Activated T-cell treated with anti-CD3 and anti-CD28 coated beads for 4 hours (primary cell): ENCODE measurements around the gene SLC16A7.

Source experiments
- DNase-seq: peaks from one replicate; pipeline ENCODE4 v3.0.0-alpha.2; 2020

The SLC16A7 gene

DNA sequence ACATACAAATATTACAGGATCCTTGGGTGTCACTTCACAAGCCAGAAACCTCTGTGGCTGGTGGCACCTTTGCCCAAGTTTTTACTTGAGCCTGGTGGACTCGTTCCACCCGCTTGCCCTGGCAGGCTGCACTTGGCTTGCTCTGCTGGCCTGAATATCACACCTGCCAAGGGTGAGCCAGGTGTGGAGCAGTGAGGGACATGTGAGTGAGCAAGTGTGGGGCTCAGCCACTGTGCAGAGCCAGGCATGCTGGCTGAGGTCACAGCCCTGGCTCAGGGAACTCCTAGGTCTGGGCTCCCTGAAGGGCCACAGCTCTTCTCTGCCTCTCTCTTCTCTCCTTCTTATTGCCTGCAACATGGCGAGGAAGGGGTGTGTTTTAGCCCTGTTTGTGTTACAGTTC is 82.0 kb downstream of the SLC16A7 start:
- no peak for DNase-seq

DNA sequence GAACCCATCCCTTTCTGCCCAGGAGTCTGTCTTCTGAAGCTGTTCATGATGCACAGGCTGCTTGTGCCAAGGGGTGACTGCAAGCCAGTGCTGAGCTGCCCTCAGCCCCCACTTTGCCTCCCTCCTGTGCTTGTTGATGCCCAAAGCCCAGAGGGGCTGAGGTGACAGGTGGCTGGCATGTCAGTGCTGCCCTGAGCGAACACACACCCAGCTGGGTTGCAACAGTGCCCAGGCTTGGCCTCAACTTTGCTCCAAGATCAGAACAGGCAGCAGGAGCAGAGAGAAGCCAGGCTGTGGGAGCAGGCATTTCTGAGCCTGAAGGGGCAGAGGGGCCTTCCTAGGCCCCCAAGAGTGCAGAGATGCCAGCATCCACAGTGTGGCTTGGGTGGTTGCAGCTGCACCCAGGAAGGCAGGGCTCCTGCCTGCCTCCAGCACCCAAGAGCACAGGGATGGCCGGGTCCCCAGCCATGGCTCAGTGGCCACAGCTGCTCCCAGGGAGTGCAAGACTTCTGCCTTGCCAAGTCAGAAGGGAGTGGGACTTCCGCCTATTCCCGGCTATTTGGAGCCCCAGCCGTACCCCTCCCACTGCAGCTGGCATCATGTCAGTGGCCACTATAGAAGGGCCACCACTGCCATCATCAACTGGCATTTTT is 83.1 kb downstream of the SLC16A7 start:
- no peak for DNase-seq

DNA sequence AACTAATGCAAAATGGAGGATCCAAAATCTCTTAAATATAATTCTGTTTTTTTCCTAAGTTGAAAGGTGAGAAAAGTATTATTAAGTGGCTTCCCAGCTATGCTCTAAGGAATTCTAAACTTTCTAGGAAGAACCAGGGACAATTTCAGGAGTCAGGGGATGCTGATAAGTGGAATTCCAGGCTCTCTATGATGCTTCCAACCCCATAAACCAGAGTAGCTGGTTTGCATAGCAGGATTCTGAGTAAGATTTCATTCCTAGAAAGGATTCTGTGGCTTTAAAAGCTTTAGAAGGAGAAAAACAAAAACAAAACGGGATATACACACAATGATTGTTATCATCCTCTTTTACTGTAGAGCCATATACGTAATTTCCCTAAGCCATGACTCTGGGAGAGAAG is 93.9 kb downstream of the SLC16A7 start:
- DNase-seq, result no peak

DNA sequence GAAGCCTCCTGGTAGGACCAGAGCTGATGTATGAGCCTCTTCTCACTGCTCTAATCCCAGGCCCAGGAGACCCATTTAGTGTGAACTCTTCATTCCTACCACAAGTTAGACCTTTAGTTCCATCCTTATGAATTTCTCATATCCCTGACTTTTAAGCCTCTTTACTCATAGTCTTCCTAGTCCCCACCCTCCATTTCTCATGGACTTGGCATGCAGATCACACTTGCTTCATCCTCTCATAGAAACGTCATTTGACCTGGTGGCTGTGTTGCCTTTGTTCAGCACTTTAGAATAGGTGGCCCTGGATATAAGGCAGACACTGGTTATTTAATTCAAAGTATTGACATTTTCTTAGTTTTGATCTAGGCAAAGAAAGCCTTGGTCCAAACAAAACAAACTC is 99.5 kb downstream of the SLC16A7 start:
- no peak for DNase-seq

DNA sequence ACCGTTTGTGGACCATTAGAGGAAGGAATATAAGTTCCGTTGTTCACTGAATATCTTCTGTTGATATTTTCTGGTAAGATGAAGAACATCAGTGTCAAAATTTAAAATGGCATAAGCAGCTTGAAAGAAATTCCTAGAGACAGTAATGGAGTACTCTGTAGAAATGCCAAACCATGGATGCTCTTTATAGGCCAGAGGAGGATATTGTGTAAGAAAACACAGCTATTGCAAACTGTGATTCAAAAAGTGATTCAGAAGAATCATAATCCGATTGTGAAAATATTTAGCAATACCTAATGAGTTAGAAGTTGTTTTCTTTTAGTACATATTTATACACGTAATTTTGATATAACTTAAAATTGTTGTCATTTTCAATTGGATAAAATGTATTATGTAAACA is 102.8 kb downstream of the SLC16A7 start:
- DNase-seq, result no peak

DNA sequence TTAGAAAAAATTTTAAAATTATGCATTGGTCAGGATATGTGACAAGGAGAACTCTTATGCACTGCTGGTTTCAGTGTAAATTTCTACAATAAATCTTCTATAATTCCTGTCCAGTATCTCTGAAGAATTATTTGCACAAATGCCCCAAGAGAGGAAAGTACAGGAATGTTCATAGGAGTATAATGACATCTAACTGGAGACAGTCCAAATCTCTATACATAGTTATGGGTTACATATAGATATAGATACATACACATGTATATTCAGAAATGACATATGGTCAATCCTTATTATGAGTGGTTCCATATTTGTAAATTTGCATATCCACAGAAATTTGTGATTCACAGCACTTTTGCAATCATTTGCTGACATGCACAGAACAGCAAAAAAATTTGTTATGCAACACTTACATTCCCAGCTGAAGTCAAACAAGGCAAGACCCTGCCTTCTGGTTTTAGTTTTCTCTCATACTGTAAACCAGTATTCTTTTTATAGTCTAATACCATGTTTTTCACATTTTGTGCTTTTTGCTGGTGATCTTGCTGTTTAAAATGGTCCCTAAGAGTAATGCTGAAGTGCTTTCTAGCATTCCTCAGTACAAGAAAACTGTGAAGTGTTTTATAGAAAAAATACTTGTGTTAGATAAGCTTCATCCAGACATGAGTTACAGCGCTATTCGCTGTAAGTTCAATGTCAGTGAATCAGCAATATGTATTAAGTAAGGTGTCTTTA is 103.8 kb downstream of the SLC16A7 start:
- DNase-seq, result no peak

DNA sequence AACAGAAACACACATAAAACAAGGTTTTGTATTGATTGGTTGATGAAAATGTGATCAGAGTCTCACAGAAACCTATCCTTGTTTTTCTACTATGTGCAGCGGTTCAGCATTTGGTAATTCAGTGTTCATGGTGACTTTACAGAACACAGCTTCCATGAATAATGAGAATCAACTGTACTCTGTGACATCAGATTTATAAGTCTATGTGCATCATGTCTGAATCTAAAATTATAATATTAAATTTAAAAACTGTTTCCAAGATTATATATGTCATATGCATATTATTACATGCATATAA is 104.3 kb downstream of the SLC16A7 start:
- no peak for DNase-seq

DNA sequence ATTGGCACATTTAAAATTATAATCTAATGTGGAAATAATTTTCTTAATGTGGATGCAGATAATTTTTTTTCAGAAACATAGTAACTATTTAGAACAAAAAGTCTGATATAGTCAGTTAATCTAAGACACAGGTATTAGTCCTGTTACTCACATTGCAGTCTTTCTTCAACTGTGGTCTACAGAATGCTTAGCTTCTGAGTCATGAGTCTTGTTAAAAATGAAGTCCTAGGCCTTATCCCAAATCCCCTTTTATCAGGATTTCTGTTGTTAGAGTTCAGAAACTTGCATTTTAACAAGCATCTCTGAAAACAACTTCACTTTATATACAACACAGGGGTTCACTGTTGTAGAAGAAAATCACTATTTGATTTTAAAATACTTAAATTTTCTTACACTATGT is 112.2 kb downstream of the SLC16A7 start:
- DNase-seq, result no peak

DNA sequence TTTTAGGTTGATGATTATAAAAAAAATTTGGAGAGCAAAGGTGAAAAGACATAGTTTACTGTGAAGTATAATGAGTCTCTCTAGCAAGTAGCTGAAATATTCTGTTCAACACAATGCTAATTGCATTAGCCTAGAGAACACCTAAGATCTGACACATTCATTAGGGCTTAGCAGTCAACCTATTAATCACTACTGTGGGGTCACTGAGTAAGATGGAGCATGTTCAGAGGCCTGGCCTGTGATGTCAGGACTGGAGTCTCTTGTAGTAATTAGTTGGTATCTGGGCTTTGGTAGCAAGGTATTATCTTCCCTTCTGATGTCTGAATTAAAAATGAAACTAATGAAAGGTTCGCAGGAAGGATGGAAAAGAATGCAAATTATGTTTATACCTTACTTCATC is 112.7 kb downstream of the SLC16A7 start:
- DNase-seq, result no peak

DNA sequence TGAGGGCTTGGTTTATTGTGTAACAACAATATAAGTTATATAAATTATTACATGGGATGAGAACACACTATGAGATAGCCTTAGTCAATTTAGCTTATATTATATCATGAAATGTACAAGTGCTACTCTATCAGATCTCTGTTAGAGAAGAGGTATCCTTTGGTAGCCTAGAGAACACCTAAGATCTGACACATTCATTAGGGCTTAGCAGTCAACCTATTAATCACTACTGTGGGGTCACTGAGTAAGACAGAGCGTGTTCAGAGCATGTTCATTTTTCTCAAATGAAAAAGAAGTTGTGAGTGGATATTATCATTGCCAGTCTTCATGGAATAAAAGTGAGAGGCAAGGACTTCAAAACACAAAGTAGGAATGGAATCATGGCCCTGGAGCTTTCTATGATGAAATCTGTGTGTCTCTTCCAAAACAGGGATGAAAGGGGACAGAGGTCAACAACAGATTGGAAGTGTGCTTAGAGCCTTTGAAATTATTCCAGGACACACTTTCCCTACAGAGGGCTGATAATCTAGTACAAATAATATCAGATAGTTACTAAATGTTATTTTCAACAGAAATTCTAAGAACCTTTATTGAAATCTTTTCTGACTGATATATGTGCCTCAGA is 114.3 kb downstream of the SLC16A7 start:
- DNase-seq, result no peak

DNA sequence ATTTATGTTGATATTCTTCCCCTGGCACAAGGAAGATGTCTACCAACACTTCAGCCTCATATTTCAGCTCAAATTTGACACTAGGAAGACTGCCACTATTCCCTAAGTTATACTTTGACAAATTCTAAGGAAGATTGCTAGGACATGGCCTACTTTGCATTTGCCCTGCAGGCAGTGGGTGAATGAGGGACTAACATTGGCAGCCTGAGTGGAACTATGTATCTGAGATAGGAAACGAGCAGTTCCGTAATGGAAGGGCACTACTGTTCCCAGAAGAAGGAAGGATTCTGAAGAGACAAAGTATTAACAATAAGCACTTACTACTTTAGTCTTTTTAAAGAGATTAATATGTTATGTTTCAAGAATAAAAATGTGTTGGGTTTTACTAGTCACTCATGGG is 115.1 kb downstream of the SLC16A7 start:
- no peak for DNase-seq

DNA sequence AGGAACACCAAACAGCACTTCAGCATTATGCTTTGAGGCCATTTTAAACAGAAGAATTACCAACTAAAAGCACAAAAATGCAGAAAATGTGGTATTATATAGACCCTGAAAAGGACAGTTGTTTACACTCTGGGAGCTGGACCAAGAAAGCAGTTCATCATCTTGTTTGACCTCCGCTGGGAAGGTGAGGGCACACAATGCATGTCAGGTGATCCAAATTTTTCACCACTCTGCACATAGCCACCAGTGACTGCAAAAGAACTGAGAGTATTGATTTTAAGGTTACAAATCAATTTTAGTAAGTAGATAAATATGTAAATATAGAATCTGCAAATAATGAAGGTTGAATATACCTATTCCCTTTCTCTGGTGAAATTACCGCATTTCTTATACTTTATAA is 119.6 kb downstream of the SLC16A7 start:
- no peak for DNase-seq

DNA sequence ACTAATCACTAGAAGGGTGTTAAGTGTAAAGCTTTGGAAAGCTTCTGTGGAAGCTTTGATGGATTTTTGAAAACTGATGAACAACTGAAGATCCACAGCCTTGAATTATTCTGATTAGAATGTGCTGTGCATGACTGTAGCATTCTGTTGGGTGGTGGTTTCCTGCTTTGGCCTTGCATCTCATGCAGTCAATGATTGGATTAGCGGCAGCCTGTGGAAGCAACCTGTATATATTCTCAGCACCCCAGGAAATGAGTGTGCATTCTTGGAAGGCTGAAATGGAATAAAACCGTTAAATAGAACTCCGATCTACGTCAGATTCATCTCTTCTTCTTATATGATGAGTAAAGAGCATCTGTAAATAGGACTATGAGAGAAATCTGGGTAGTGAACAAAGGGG is 120.2 kb downstream of the SLC16A7 start:
- no peak for DNase-seq

DNA sequence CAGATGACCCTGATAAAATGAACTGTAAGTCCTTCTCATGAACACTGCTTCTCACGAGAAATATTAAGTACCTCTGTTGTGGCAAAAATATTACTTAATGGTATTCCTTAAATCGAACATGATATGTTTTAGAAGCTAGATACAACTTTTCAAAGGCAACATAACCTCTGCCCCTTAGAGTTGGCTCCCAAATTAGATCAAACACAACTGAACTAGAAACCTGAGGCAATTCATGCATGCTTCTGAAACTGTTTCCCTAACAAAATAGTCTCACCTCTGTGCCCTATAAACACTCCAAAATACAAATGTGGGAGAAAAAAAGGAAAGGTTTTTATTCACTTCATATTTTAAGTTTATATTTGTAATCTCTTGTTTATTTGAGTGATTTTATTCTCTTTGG is 121.6 kb downstream of the SLC16A7 start:
- no peak for DNase-seq

DNA sequence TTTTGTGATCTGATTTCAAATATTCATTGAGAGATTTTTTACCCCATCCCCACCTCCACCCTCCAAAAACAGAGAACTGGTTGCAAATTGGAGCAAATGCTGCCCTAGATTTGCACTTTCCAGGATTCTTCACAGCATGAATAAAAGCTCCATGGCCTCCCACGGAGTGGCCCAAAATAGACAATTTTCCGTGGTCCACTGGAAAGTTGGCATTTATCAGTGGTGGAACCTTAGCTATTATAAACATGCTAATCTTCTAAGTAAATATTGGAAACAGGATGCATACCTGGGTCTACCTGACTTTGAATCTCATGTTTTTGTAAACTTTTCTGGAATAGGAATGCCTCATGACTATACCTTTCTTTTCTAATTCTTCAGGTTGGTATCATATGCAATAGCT is 123.9 kb downstream of the SLC16A7 start:
- DNase-seq, result no peak

DNA sequence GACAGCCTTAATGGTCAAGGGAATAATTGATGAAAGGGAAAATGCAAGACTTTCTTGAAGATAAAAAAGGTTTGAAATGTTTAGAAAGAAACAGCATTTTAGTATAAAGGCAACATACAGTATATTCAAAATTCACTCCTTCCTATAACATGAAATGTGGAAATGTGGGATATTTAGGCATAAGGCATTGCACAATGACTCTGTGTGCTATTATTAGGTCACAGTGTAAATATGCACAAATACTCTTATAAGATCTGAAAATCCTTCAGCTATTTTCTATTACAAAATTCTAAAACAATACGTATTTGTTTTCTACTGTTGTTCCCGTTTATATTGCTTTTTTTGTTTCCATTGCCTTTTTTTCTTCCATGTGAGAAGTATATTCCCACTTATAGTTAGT is 127.7 kb downstream of the SLC16A7 start:
- no peak for DNase-seq

DNA sequence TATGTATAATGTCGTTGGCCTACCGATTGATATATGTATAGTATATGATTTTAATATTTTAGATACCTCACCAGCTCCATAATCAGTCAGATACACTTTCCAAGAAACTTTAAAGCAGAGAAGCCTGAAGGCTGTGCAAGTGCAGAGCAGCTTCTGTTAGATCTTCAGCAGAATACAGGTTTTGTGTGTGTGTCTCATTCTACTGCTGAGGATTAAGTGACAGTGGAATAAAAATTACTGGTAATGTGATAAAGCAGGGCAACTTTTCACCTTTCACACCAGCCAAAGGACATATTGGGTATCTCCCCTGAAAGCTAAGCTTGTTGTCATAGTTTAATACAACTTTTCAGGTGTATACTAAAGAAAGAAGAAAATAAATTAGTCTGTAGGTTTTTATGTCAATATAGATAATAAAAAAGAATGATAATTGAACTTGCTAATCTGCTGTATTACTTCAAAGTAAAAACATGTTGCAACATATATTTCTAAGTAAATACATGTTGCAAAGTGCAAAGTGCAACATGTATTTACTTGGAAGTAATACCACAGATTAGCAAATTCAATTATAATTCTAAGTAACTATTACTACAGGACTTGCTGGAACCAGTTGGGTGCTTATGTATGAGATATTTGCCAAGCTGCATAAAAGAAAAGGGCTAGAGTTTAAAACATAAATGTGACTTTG is 128.3 kb downstream of the SLC16A7 start:
- DNase-seq, result no peak

DNA sequence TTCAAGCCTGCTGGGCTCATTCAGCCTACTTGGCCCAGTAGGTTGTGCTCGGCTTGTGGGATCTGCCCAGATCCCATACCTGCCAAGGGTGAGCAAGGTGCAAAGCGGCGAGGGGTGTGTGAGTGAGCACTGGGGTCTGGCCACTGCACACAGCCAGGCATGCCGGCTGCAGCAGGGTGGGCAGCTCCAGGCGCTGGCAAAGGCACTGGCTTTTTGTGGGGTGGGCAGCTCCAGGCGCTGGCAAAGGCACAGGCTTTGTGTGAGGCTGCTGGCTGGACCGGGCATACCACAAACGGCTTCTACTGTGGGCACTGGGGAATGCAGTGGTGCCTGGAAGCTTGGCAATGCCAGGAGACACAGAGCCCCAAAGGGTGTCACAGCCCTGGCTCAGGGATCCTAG is 137.4 kb downstream of the SLC16A7 start:
- DNase-seq, result no peak

DNA sequence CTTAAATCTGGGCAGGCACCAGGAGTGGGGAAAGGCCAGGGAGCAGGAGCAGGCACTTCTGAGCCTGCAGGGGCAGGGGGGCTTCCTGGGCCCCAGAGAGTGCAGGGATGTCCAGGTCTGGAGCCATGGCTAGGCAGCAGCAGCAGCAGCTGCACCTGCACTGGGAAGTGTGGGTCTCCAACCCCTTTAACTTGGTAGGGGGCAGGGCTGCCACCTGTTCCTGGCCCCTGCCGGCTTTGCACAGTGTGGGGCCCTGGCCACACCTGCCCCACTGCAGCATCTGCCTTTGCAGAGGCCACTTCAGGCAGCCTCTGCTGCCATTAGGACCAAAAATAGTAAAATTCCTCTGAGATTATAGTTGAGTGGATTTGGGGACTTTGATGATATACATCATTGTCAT is 138.5 kb downstream of the SLC16A7 start:
- no peak for DNase-seq

DNA sequence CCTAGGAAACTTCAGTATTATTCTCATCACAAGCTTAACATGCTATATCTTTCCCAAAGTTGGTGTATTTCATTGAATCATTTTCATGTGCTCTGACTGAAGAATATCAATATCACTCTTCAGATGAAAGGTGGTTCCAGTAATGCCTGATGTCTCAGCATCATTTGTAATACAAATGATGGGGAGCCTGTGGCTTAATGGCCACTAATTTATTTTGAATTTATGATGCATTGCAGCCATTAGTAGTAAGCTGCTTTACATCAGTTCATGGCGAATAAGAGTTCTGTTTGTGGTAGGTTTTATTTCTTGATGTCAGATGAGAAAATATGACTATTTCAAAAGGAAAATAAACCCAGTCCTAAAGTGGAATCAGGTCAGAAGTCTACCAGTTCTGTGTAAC is 139.4 kb downstream of the SLC16A7 start:
- no peak for DNase-seq

DNA sequence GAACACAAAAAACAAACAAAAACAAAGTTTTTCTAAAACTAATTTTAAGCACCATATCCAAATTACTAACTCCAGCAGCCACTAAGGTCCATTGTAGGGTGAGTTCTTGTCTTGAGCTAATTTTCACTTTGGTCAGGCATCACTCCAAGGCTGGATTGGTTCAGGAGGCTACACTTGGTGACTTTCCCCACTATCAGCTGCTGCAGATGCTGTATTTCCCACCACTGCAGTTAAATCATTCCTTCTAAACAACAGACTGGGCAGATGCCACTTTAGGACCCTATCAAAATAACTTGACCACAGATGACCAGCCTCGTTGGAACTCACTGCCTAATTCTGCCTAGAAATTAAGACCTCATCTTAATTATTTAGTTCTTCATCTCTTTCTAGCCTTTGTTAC is 140.5 kb downstream of the SLC16A7 start:
- no peak for DNase-seq

DNA sequence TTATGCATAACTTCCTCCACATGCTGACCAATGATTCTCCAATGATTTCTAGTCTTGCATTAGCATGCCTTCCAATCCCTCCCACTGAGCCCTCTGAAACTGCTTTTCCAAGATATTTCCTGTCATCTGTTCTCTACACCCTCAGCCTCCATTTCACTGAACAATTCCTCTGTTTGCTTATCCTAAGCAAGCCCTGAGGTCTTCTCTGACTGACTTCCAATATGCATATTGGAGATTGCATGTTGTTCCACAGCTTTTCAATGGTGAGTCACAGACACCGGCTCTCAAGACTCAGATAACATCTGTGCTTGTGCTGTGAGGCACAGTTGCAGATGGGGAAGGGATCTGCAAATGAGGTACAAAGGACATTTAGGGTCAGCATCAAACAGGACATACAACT is 141.0 kb downstream of the SLC16A7 start:
- no peak for DNase-seq

DNA sequence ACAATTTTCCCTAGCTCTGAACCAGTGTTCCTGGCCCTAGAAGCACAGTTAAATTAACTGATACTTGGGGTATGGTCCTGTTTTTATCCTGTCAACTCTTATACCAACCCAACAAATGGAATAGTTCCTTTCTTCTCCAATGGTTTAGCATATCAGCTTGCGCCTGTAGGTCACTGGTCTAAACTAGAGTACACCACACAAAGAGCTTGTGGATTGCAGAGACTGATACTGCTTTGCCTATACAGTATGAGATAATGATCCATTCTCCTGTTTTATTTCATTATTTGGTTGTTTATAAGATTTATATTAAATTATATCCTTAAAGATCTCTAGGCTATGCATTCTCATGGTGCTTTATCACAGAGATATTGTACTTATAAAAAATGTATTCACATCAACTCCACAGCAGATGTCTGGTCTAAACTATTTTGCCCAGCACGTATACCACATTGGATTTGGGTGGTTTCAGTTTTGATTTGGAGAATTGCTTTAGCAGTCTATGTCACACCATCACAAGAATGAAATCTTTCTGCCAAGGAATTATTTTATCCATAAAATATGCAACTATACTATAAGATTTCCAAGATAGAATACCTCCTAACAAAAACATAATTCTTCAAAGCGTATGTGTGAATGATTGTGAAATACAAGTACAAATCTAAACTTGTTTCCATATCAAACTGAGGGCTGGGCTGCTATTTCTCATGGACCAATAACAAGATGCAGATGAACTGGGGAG is 142.1 kb downstream of the SLC16A7 start:
- no peak for DNase-seq

DNA sequence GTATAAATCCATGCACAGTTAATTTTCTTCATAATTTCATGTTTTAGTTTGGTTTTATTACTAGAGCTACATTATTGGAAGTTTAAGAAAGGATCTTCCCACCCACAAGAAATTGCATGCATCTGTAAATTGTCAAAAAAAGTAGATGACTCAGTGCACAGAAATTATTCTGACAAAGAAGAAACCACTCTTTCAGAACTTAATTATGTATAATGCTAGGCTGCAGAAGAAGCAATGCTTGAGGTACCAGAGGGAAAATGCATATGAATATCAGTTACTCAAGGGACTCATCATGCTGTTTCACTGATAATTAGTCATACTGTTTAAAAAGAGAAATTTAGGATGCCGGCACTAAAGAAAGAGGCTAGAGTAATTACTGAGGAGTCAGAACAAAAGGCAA is 147.0 kb downstream of the SLC16A7 start:
- no peak for DNase-seq
